GM18907 (cell line): Measurements from ENCODE around the gene ATOH8.

Source experiments
- ATAC-seq: cut with Tn5 transposase; IDR thresholded peaks from one replicate; pipeline ENCODE4 v1.9.1; 2021; ENCODE audit warnings: mild to moderate bottlenecking, moderate library complexity; ENCODE audit not compliant: unreplicated experiment

The ATOH8 gene

GRCh38 chr2:85797921-85798320 is 44.1 kb downstream of the ATOH8 start:
- no peak for ATAC-seq

GRCh38 chr2:85799215-85799956 is 45.6 kb downstream of the ATOH8 start:
- ATAC-seq: no peak

GRCh38 chr2:85800586-85800985 is 46.8 kb downstream of the ATOH8 start:
- no peak for ATAC-seq

GRCh38 chr2:85801871-85802270 is 48.1 kb downstream of the ATOH8 start:
- no peak for ATAC-seq

GRCh38 chr2:85802354-85803103 is 48.7 kb downstream of the ATOH8 start:
- ATAC-seq: no peak

GRCh38 chr2:85803704-85804425 is 50.1 kb downstream of the ATOH8 start:
- ATAC-seq: no peak

- no peak for ATAC-seq
Measured at GRCh38 chr2:85804583-85804982, 50.8 kb downstream of the ATOH8 start.

- ATAC-seq: peak; percentile 72
Measured at GRCh38 chr2:85806358-85807118, 52.7 kb downstream of the ATOH8 start.

GRCh38 chr2:85807756-85808155 is 54.0 kb downstream of the ATOH8 start:
- ATAC-seq: no peak

GRCh38 chr2:85810371-85811179 is 56.8 kb downstream of the ATOH8 start:
- ATAC-seq: no peak

GRCh38 chr2:85811180-85812093 is 57.6 kb downstream of the ATOH8 start:
- no peak for ATAC-seq

GRCh38 chr2:85812094-85812735 is 58.4 kb downstream of the ATOH8 start:
- no peak for ATAC-seq

GRCh38 chr2:85813211-85813981 is 59.6 kb downstream of the ATOH8 start:
- ATAC-seq: no peak

- ATAC-seq: peak; percentile 78
Measured at GRCh38 chr2:85813982-85814801, 60.4 kb downstream of the ATOH8 start.

GRCh38 chr2:85814802-85815550 is 61.2 kb downstream of the ATOH8 start:
- no peak for ATAC-seq

- ATAC-seq: no peak
Measured at GRCh38 chr2:85819811-85820510, 66.2 kb downstream of the ATOH8 start.
